HL-60 (cell line): ENCODE results near the gene BLVRA.

ENCODE experiments used
- DNase-seq, 2 experiments: peaks; one replicate each; pipeline ENCODE4 v3.0.0-alpha.2; 2010 to 2020; ENCODE audit warnings: low read depth in 1 of 2, low spot score in 1 of 2
- H3K27ac ChIP-seq: fragments of 250-450 bp; sonication (Bioruptor Pico); replicated peaks from 2 replicates; pipeline ENCODE4 v1.5.1; 2020; ENCODE audit warnings: mild to moderate bottlenecking, moderate library complexity
- H3K27me3 ChIP-seq: fragments of 250-450 bp; sonication (Bioruptor Pico); 2 replicates; pipeline ENCODE4 v1.5.1; 2021; ENCODE audit warnings: mild to moderate bottlenecking, moderate library complexity; ENCODE audit not compliant: insufficient read depth, poor library complexity, severe bottlenecking
- H3K4me3 ChIP-seq: replicated peaks from 2 replicates; pipeline ENCODE4 v1.5.1; 2011; ENCODE audit warnings: mild to moderate bottlenecking, control low read depth, low read length; ENCODE audit not compliant: insufficient read depth
- GABPA ChIP-seq: IDR thresholded peaks from 2 replicates; pipeline ENCODE4 v1.6.1; 2012; ENCODE audit warnings: low read depth
- POLR2AphosphoS5 ChIP-seq: IDR thresholded peaks from 2 replicates; pipeline ENCODE4 v1.6.1; 2012; ENCODE audit warnings: low read depth
- SPI1 ChIP-seq: IDR thresholded peaks from 2 replicates; pipeline ENCODE4 v1.6.1; 2012; ENCODE audit warnings: low read depth, mild to moderate bottlenecking, borderline replicate concordance
- TF ChIP-seq, protein P1 (sequence below): IDR thresholded peaks from 2 replicates; pipeline ENCODE4 v1.6.1; 2012; ENCODE audit warnings: low read depth; ENCODE audit not compliant: insufficient replicate concordance
- TF ChIP-seq, protein P2 (sequence below): IDR thresholded peaks from one replicate; pipeline ENCODE4 v1.5.1; 2011; ENCODE audit warnings: low read length, control low read depth, inconsistent platforms; ENCODE audit not compliant: insufficient read depth

Gene BLVRA

DNA sequence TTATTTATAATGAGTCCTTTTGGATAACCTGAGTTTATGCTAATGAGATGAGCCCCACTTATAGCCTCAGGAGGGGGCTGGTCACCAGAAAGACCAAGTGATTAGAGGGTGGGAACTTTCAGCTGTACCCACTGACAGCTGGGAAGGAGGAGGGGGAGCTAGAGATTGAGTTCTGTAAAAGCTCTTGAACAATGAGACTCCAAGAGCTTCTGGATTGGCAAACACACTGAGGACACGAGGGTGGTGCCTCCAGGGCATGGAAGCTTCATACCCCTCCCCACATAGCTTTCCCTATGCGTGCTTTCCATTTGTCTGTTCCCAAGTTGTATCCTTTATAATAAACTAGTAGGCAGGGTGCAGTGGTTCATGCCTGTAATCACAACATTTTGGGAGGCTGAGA, 90.6 kb downstream of the BLVRA start:
- Histone ChIP-seq H3K27me3 (no peaks in the 10 kb centered on the region), H3K4me3 (no peak overlapping the region), H3K27ac (no peak overlapping the region)
- DNase-seq: no peak
- TF ChIP-seq SPI1 (no peak), GABPA (no peak), POLR2AphosphoS5 (no peak)
- TF ChIP-seq, protein P1, sequence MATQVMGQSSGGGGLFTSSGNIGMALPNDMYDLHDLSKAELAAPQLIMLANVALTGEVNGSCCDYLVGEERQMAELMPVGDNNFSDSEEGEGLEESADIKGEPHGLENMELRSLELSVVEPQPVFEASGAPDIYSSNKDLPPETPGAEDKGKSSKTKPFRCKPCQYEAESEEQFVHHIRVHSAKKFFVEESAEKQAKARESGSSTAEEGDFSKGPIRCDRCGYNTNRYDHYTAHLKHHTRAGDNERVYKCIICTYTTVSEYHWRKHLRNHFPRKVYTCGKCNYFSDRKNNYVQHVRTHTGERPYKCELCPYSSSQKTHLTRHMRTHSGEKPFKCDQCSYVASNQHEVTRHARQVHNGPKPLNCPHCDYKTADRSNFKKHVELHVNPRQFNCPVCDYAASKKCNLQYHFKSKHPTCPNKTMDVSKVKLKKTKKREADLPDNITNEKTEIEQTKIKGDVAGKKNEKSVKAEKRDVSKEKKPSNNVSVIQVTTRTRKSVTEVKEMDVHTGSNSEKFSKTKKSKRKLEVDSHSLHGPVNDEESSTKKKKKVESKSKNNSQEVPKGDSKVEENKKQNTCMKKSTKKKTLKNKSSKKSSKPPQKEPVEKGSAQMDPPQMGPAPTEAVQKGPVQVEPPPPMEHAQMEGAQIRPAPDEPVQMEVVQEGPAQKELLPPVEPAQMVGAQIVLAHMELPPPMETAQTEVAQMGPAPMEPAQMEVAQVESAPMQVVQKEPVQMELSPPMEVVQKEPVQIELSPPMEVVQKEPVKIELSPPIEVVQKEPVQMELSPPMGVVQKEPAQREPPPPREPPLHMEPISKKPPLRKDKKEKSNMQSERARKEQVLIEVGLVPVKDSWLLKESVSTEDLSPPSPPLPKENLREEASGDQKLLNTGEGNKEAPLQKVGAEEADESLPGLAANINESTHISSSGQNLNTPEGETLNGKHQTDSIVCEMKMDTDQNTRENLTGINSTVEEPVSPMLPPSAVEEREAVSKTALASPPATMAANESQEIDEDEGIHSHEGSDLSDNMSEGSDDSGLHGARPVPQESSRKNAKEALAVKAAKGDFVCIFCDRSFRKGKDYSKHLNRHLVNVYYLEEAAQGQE: no peak
- TF ChIP-seq, protein P2, sequence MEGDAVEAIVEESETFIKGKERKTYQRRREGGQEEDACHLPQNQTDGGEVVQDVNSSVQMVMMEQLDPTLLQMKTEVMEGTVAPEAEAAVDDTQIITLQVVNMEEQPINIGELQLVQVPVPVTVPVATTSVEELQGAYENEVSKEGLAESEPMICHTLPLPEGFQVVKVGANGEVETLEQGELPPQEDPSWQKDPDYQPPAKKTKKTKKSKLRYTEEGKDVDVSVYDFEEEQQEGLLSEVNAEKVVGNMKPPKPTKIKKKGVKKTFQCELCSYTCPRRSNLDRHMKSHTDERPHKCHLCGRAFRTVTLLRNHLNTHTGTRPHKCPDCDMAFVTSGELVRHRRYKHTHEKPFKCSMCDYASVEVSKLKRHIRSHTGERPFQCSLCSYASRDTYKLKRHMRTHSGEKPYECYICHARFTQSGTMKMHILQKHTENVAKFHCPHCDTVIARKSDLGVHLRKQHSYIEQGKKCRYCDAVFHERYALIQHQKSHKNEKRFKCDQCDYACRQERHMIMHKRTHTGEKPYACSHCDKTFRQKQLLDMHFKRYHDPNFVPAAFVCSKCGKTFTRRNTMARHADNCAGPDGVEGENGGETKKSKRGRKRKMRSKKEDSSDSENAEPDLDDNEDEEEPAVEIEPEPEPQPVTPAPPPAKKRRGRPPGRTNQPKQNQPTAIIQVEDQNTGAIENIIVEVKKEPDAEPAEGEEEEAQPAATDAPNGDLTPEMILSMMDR: no peak

DNA sequence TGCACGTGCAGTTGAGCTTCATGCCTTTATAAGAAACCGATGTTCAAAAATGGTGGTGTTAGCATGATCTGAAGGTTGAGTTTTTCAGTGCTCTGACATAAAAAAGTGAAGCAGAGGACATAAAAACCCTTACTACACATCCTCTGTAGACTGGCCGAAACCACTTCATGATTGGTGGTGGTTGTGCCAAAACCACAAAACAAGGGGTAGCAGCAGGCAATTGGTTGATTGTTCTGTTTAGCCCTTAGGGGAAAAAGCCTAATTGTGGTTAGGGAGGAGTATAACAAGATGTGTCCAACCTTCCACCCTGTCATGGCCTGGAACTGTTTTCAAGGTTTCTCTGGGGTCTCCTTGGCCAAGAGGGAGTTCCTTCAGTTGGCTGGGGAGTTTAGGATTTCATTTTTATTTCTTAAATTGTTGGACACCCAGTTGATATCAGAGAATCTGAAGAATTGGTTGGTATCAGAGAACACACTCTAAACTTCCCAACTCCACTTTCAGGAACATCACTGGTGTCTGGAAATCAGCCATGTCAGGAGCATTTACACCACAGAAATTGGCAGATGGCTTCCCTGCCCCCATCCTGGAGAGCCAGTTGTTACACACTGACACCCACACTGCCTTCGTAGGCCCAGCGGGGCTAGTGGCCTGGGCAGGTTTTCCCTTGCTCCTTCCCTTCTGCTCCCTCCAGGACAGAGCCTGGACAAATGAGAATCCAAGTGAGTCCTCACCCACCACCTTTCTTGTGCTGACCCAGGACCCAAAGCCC, 92.1 kb downstream of the BLVRA start:
- TF ChIP-seq SPI1 (no peak), GABPA (no peak), POLR2AphosphoS5 (peak; percentile 68)
- TF ChIP-seq, protein P1: no peak
- TF ChIP-seq, protein P2: no peak
- no peak overlapping the region for H3K4me3 ChIP-seq
- no peak overlapping the region for H3K27ac ChIP-seq
- DNase-seq: peak in 1 of 2 experiments; percentile 48
- H3K27me3 ChIP-seq: no peaks in the 10 kb centered on the region

DNA sequence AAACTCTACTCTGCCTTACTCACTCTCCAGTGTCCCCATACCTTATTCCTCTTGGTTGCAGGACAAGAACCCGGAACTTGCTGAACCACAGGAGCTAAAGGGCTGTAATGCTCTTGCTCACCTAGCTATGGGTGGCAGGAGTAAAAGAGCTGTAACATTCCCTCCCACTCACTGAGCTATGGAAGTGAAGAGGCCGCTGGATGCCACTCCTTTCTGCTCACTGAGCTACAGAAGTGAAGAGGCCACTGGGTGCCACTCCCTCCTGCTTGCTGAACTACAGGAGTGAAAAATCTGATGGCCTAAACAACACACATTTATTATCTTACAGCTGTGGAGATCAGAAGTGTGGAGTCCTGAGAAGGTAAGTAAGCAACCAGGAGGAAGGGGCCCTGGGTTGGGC, 93.3 kb downstream of the BLVRA start:
- Histone ChIP-seq H3K27me3 (no peaks in the 10 kb centered on the region), H3K4me3 (no peak overlapping the region), H3K27ac (no peak overlapping the region)
- no peak for DNase-seq
- TF ChIP-seq, protein P2: no peak
- TF ChIP-seq POLR2AphosphoS5: no peak
- no peak for TF ChIP-seq SPI1
- TF ChIP-seq, protein P1: no peak
- TF ChIP-seq GABPA: no peak
